ENCODE data around the gene PITX2.

Gene PITX2

GRCh38 chr4:110643096-110643495, 20.2 kb upstream of the PITX2 start:
- Histone ChIP-seq H3K9ac (no peak overlapping the region), H3K27ac (no peak overlapping the region), H3K4me3 (IDR thresholded peaks at IDR 0.05; ENCODE audit: insufficient read depth, low read depth, low read length) (no peak overlapping the region), H3K36me3 (ENCODE audit: insufficient read depth) (no peaks in the 10 kb centered on the region), H3K27me3 (ENCODE audit: insufficient read depth, low read depth) (no peaks in the 10 kb centered on the region), H2AFZ (ENCODE audit: low read depth) (no peak overlapping the region), H3K4me2 (no peak overlapping the region), H3K79me2 (ENCODE audit: insufficient read depth, low read depth) (no peaks in the 10 kb centered on the region), H4K20me1 (ENCODE audit: insufficient read depth) (no peaks in the 10 kb centered on the region), H3K4me1 (ENCODE audit: low read depth, poor library complexity, severe bottlenecking) (no peaks in the 10 kb centered on the region)
- TF ChIP-seq CTCF (conservative IDR thresholded peaks at IDR 0.05; ENCODE audit: low read depth, low read length), result no peak

GRCh38 chr4:110641218-110641617, 18.3 kb upstream of the PITX2 start:
- Histone ChIP-seq H3K4me2 (no peak overlapping the region), H3K27me3 (ENCODE audit: insufficient read depth, low read depth) (no peaks in the 10 kb centered on the region)
- TF ChIP-seq CTCF (conservative IDR thresholded peaks at IDR 0.05; ENCODE audit: low read depth, low read length), result no peak

GRCh38 chr4:110640576-110640975, 17.7 kb upstream of the PITX2 start:
- H3K4me1 ChIP-seq (ENCODE audit: low read depth, poor library complexity, severe bottlenecking), result no peaks in the 10 kb centered on the region
- no peaks in the 10 kb centered on the region for H3K79me2 ChIP-seq (ENCODE audit: insufficient read depth, low read depth)
- no peaks in the 10 kb centered on the region for H3K36me3 ChIP-seq (ENCODE audit: insufficient read depth)
- H4K20me1 ChIP-seq (ENCODE audit: insufficient read depth), result no peaks in the 10 kb centered on the region
- H2AFZ ChIP-seq (ENCODE audit: low read depth), result no peak overlapping the region
- H3K4me3 ChIP-seq (IDR thresholded peaks at IDR 0.05; ENCODE audit: insufficient read depth, low read depth, low read length), result no peak overlapping the region
- no peaks in the 10 kb centered on the region for H3K27me3 ChIP-seq (ENCODE audit: insufficient read depth, low read depth)
- TF ChIP-seq CTCF (conservative IDR thresholded peaks at IDR 0.05; ENCODE audit: low read depth, low read length), result no peak
- H3K9ac ChIP-seq, result no peak overlapping the region
- H3K4me2 ChIP-seq, result no peak overlapping the region
- no peak overlapping the region for H3K27ac ChIP-seq

More at GRCh38 chr4:110641218-110641617, 18.3 kb upstream of the PITX2 start:
- Histone ChIP-seq H3K27ac (no peak overlapping the region), H3K4me1 (ENCODE audit: low read depth, poor library complexity, severe bottlenecking) (no peaks in the 10 kb centered on the region), H3K36me3 (ENCODE audit: insufficient read depth) (no peaks in the 10 kb centered on the region), H2AFZ (ENCODE audit: low read depth) (no peak overlapping the region), H3K9ac (no peak overlapping the region), H3K79me2 (ENCODE audit: insufficient read depth, low read depth) (no peaks in the 10 kb centered on the region), H3K4me3 (IDR thresholded peaks at IDR 0.05; ENCODE audit: insufficient read depth, low read depth, low read length) (no peak overlapping the region), H4K20me1 (ENCODE audit: insufficient read depth) (no peaks in the 10 kb centered on the region)

- H3K27ac ChIP-seq, result no peak overlapping the region
- no peaks in the 10 kb centered on the region for H4K20me1 ChIP-seq (ENCODE audit: insufficient read depth)
- H3K36me3 ChIP-seq (ENCODE audit: insufficient read depth), result no peaks in the 10 kb centered on the region
- no peaks in the 10 kb centered on the region for H3K4me1 ChIP-seq (ENCODE audit: low read depth, poor library complexity, severe bottlenecking)
- no peak for TF ChIP-seq CTCF (conservative IDR thresholded peaks at IDR 0.05; ENCODE audit: low read depth, low read length)
- no peak overlapping the region for H3K9ac ChIP-seq
- H3K79me2 ChIP-seq (ENCODE audit: insufficient read depth, low read depth), result no peaks in the 10 kb centered on the region
- no peaks in the 10 kb centered on the region for H3K27me3 ChIP-seq (ENCODE audit: insufficient read depth, low read depth)
- H3K4me3 ChIP-seq (IDR thresholded peaks at IDR 0.05; ENCODE audit: insufficient read depth, low read depth, low read length), result no peak overlapping the region
- H3K4me2 ChIP-seq, result no peak overlapping the region
- H2AFZ ChIP-seq (ENCODE audit: low read depth), result no peak overlapping the region
Measured at GRCh38 chr4:110639207-110640090, 16.6 kb upstream of the PITX2 start.

All from KMS-11 (cell line).